HuH-7 (cell line): ENCODE measurements around the gene CEACAM19.
A peak's percentile ranks its signal among the peaks of the same experiment; 100 is the strongest.
"Not testable (repeated sequence)": the region's sequence is repeated elsewhere in the genome, so short reads cannot be mapped to it uniquely, and the experiment has no call there.

Source experiments
- DNase-seq: peaks from one replicate; pipeline ENCODE4 v3.0.0; 2011; ENCODE audit warnings: low spot score

Gene CEACAM19

GRCh38 chr19:44645407-44646048 lies 25.8 kb upstream of the CEACAM19 start:
- DNase-seq = no peak

GRCh38 chr19:44646049-44646416 lies 25.2 kb upstream of the CEACAM19 start:
- DNase-seq = no peak

GRCh38 chr19:44647144-44647543 lies 24.1 kb upstream of the CEACAM19 start:
- no peak for DNase-seq

GRCh38 chr19:44648631-44649251 lies 22.5 kb upstream of the CEACAM19 start:
- DNase-seq = no peak

GRCh38 chr19:44649578-44650145 lies 21.6 kb upstream of the CEACAM19 start:
- no peak for DNase-seq

- DNase-seq = no peak
These were observed 17.9 kb upstream of the CEACAM19 start for GRCh38 chr19:44653343-44653742.

GRCh38 chr19:44653977-44654774 lies 17.1 kb upstream of the CEACAM19 start:
- DNase-seq = peak; percentile 71

- DNase-seq = peak; percentile 76
These were observed 13.9 kb upstream of the CEACAM19 start for GRCh38 chr19:44657211-44657921.

- no peak for DNase-seq
These were observed 13.1 kb upstream of the CEACAM19 start for GRCh38 chr19:44658069-44658733.

- DNase-seq = no peak
These were observed 11.2 kb upstream of the CEACAM19 start for GRCh38 chr19:44660081-44660480.

GRCh38 chr19:44661205-44661604 lies 10.1 kb upstream of the CEACAM19 start:
- no peak for DNase-seq

GRCh38 chr19:44661904-44662303 lies 9.4 kb upstream of the CEACAM19 start:
- DNase-seq = no peak

- DNase-seq = no peak
These were observed 8.4 kb upstream of the CEACAM19 start for GRCh38 chr19:44662691-44663385.

- DNase-seq = no peak
These were observed 7.3 kb upstream of the CEACAM19 start for GRCh38 chr19:44663996-44664395.

- no peak for DNase-seq
These were observed 6.3 kb upstream of the CEACAM19 start for GRCh38 chr19:44664976-44665375.

GRCh38 chr19:44666852-44667556 lies 4.3 kb upstream of the CEACAM19 start:
- no peak for DNase-seq

GRCh38 chr19:44668985-44669764 lies 2.1 kb upstream of the CEACAM19 start:
- no peak for DNase-seq

GRCh38 chr19:44670027-44670426 lies 1.3 kb upstream of the CEACAM19 start:
- DNase-seq = not testable (repeated sequence)

- no peak for DNase-seq
These were observed 944 bp downstream of the CEACAM19 start for GRCh38 chr19:44672226-44672625.

GRCh38 chr19:44673510-44673909 lies 2.2 kb downstream of the CEACAM19 start:
- no peak for DNase-seq
